MCF 10A (cell line): ENCODE measurements around the gene SDSL. TPM values are rescaled to one million over a fixed set of nuclear protein-coding genes. Genes with fewer than 3 reads are reported as not detected.

Source experiments
- BruUV-seq: library from RNA; stranded (reverse); fragments of 400-500 nt; replicated peaks from 2 replicates; lab custom pipeline; 2021; lab: Mats Ljungman, UMichigan
- CTCF ChIA-PET: fragments of 300-600 bp; sonication (Branson Sonifier 250); formaldehyde crosslinking; extraction: SDS; loops from one replicate; lab custom pipeline; 2021; ENCODE audit warnings: antibody characterized with exemption, inconsistent platforms; lab: Yijun Ruan, JAX
- POLR2A ChIA-PET: fragments of 300-600, 350-650 bp; sonication (Branson Sonifier 250); formaldehyde crosslinking; extraction: SDS; loops from one replicate; lab custom pipeline; 2020; ENCODE audit warnings: antibody characterized with exemption, inconsistent platforms; lab: Yijun Ruan, JAX
- DNase-seq: peaks from one replicate; pipeline ENCODE4 v3.0.0-alpha.2; 2018; ENCODE audit not compliant: unreplicated experiment
- H3K27ac Mint-ChIP-seq: one replicate; pipeline ENCODE4 v1.8.0; 2022; ENCODE audit warnings: mild to moderate bottlenecking, low read depth, mixed read lengths; ENCODE audit not compliant: unreplicated experiment
- H3K27me3 Mint-ChIP-seq: one replicate; pipeline ENCODE4 v1.8.0; 2022; ENCODE audit warnings: mixed read lengths; ENCODE audit not compliant: insufficient read depth, unreplicated experiment
- H3K36me3 Mint-ChIP-seq: one replicate; pipeline ENCODE4 v1.8.0; 2022; ENCODE audit warnings: mild to moderate bottlenecking, moderate library complexity, mixed read lengths; ENCODE audit not compliant: insufficient read depth, unreplicated experiment
- H3K4me1 Mint-ChIP-seq: one replicate; pipeline ENCODE4 v1.8.0; 2022; ENCODE audit warnings: mixed read lengths; ENCODE audit not compliant: insufficient read depth, unreplicated experiment
- H3K4me3 Mint-ChIP-seq: one replicate; pipeline ENCODE4 v1.8.0; 2022; ENCODE audit warnings: mild to moderate bottlenecking, moderate library complexity, mixed read lengths; ENCODE audit not compliant: unreplicated experiment
- H3K9me3 Mint-ChIP-seq: one replicate; pipeline ENCODE4 v1.8.0; 2022; ENCODE audit warnings: mixed read lengths; ENCODE audit not compliant: unreplicated experiment
- CTCF ChIP-seq: fragments of 200-600 bp; IDR thresholded peaks from one replicate; pipeline ENCODE4 v1.8.0; 2022; ENCODE audit warnings: antibody characterized with exemption, mild to moderate bottlenecking; ENCODE audit not compliant: unreplicated experiment
- intact Hi-C: fragments of 100-400 bp; cut with micrococcal nuclease; formaldehyde crosslinking; loops from 2 replicates; pipeline ENCODE4 v1.14.1; 2022
- total RNA-seq: library from RNA; stranded (reverse); gene quantifications from 2 replicates; pipeline ENCODE4 v1.2.3, GENCODE V29; 2022

The SDSL gene
- total RNA-seq, 1 experiment from 2014 or later = 21.1 TPM

GRCh38 chr12:113469949-113470743 is 48.0 kb downstream of the SDSL start:
- peaks cover 98% of the 10 kb centered on the region for H3K27me3 Mint-ChIP-seq
- intact Hi-C loops = no loop called here
- CTCF ChIA-PET = interaction anchor here (0.6 kb wide), 1 partner anchor 299 kb away, joined by 3 read pairs; no protein-coding TSS in a partner anchor
- no peak overlapping the region for H3K27ac Mint-ChIP-seq
- no TSS peak for BruUV-seq
- H3K4me1 Mint-ChIP-seq = peaks cover 6% of the 10 kb centered on the region
- no peak for TF ChIP-seq CTCF
- POLR2A ChIA-PET = no interaction called here
- H3K9me3 Mint-ChIP-seq = no peaks in the 10 kb centered on the region
- no peak overlapping the region for H3K4me3 Mint-ChIP-seq
- no peak for DNase-seq
- H3K36me3 Mint-ChIP-seq = no peaks in the 10 kb centered on the region

GRCh38 chr12:113470871-113471618 is 48.9 kb downstream of the SDSL start:
- BruUV-seq = no TSS peak
- ChIA-PET POLR2A (no interaction called here), CTCF (interaction anchor here (0.6 kb wide), 1 partner anchor 298 kb away, joined by 3 read pairs; no protein-coding TSS in a partner anchor)
- H3K36me3 Mint-ChIP-seq = no peaks in the 10 kb centered on the region
- no peak overlapping the region for H3K27ac Mint-ChIP-seq
- DNase-seq = no peak
- peaks cover 6% of the 10 kb centered on the region for H3K4me1 Mint-ChIP-seq
- TF ChIP-seq CTCF = no peak
- H3K9me3 Mint-ChIP-seq = no peaks in the 10 kb centered on the region
- no peak overlapping the region for H3K4me3 Mint-ChIP-seq
- peaks cover 100% of the 10 kb centered on the region for H3K27me3 Mint-ChIP-seq
- intact Hi-C loops = no loop called here

- no peak within 1 kb of the TSS for H3K4me3 Mint-ChIP-seq
- no peaks in the 10 kb centered on the region for H3K9me3 Mint-ChIP-seq
- BruUV-seq = no TSS peak
- intact Hi-C loops = no loop called here
- CTCF ChIA-PET = interaction anchor here (0.6 kb wide), 1 partner anchor 1030 kb away, joined by 3 read pairs; no protein-coding TSS in a partner anchor
- TF ChIP-seq CTCF = no peak
- no peak within 1 kb of the TSS for H3K27ac Mint-ChIP-seq
- peaks cover 95% of the 10 kb centered on the region for H3K27me3 Mint-ChIP-seq
- DNase-seq = no peak
- H3K4me1 Mint-ChIP-seq = peaks cover 6% of the 10 kb centered on the region
- no peaks in the 10 kb centered on the region for H3K36me3 Mint-ChIP-seq
- POLR2A ChIA-PET = no interaction called here
Observed at GRCh38 chr12:113471619-113472171, 49.5 kb downstream of the SDSL start, which contains the start of gene LHX5. LHX5 (minus strand) TSS chr12:113471871; CDS start chr12:113471498, 373 bp downstream.
